HG03135 (cell line): Measurements from ENCODE around the gene BEND2.
"Not testable (repeated sequence)": the region's sequence is repeated elsewhere in the genome, so short reads cannot be mapped to it uniquely, and the experiment has no call there.

Source experiments
- ATAC-seq: cut with Tn5 transposase; IDR thresholded peaks from one replicate; pipeline ENCODE4 v1.9.1; 2021; ENCODE audit warnings: mild to moderate bottlenecking, moderate library complexity; ENCODE audit not compliant: unreplicated experiment

Gene BEND2

GRCh38 chrX:18220786-18221185 is at the start of gene BEND2:
TSS of gene BEND2 (minus strand) at chrX:18220886. CDS start at chrX:18220750, 136 bp downstream.
- ATAC-seq, result no peak

GRCh38 chrX:18255059-18255458 is 34.4 kb upstream of the BEND2 start:
- ATAC-seq, result no peak

GRCh38 chrX:18252644-18253359 is 32.1 kb upstream of the BEND2 start:
- ATAC-seq, result no peak

- ATAC-seq, result not testable (repeated sequence)
Measured at GRCh38 chrX:18229646-18230045, 9.0 kb upstream of the BEND2 start.

GRCh38 chrX:18228069-18228468 is 7.4 kb upstream of the BEND2 start:
- ATAC-seq, result no peak

- ATAC-seq, result no peak
Measured at GRCh38 chrX:18227458-18227857, 6.8 kb upstream of the BEND2 start.

GRCh38 chrX:18210470-18210869 is 10.2 kb downstream of the BEND2 start:
- no peak for ATAC-seq

GRCh38 chrX:18206657-18207056 is 14.0 kb downstream of the BEND2 start:
- no peak for ATAC-seq

GRCh38 chrX:18203631-18204030 is 17.1 kb downstream of the BEND2 start:
- no peak for ATAC-seq

GRCh38 chrX:18194688-18195087 is 26.0 kb downstream of the BEND2 start:
- no peak for ATAC-seq

- ATAC-seq, result no peak
Measured at GRCh38 chrX:18179446-18179845, 41.2 kb downstream of the BEND2 start.

- no peak for ATAC-seq
Measured at GRCh38 chrX:18174971-18175370, 45.7 kb downstream of the BEND2 start.

- ATAC-seq, result no peak
Measured at GRCh38 chrX:18174209-18174608, 46.5 kb downstream of the BEND2 start.

- no peak for ATAC-seq
Measured at GRCh38 chrX:18173494-18174180, 47.0 kb downstream of the BEND2 start.

- no peak for ATAC-seq
Measured at GRCh38 chrX:18172970-18173369, 47.7 kb downstream of the BEND2 start.

GRCh38 chrX:18170910-18171309 is 49.8 kb downstream of the BEND2 start:
- no peak for ATAC-seq

- no peak for ATAC-seq
Measured at GRCh38 chrX:18166068-18166467, 54.6 kb downstream of the BEND2 start.

- no peak for ATAC-seq
Measured at GRCh38 chrX:18160369-18160768, 60.3 kb downstream of the BEND2 start.

GRCh38 chrX:18158963-18159362 is 61.7 kb downstream of the BEND2 start:
- no peak for ATAC-seq

- no peak for ATAC-seq
Measured at GRCh38 chrX:18151649-18152048, 69.0 kb downstream of the BEND2 start.

GRCh38 chrX:18151157-18151556 is 69.5 kb downstream of the BEND2 start:
- no peak for ATAC-seq

- ATAC-seq, result no peak
Measured at GRCh38 chrX:18149454-18149853, 71.2 kb downstream of the BEND2 start.
